ENCODE results near the gene SAMD1. TPM values are rescaled to one million over a fixed set of nuclear protein-coding genes. Genes with fewer than 3 reads are reported as not detected.

SAMD1 gene
- total and polyA plus RNA-seq, 2 of the 8 experiments (the other 6 are each of a cell fraction or from before 2014, with no cell fraction given) = 40.0 to 100 TPM

DNA sequence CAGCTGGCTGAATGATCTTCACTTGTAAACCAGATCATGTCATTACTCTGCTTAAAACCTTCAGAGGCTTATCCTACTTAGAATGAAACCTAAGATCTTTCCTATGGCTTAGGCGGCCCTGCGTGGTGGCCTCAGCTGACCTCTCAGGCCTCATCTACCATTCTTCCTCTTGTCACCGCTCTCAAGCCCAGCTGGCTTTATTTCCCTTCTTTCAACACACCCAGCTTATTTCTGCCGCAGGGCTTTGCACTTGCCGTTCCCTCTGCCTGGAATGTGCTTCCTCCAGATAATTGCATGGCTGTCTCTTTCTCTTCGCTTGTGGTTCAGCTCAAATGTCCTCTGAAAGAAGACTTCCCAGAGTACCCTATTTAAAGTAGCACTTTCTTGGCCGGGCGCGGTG, 49.4 kb upstream of the SAMD1 start:
- Histone ChIP-seq H3K18ac (ENCODE audit: extremely low read depth, low read length) (no peak overlapping the region), H4K8ac (ENCODE audit: extremely low read depth, insufficient read depth, low read length) (peak overlapping the region; percentile 60), H3K27me3 (replicated peaks in 1 of 4; ENCODE audit: control insufficient read depth in 3 of 4, extremely low read depth in 1 of 4, insufficient read depth in 3 of 4, low read length in 3 of 4) (no peaks in the 10 kb centered on the region), H3K23ac (ENCODE audit: insufficient read length) (no peak overlapping the region), H3K9me3 (ENCODE audit: insufficient read depth in 2 of 2, low read depth in 1 of 2, low read length in 1 of 2) (no peaks in the 10 kb centered on the region), H4K5ac (ENCODE audit: insufficient read length, low read depth, low read length) (no peak overlapping the region), H3K36me3 (ENCODE audit: control insufficient read depth in 2 of 4, insufficient read depth in 4 of 4, low read length in 3 of 4) (no peaks in the 10 kb centered on the region), H2AK5ac (ENCODE audit: low read depth, low read length) (no peak overlapping the region), H2BK5ac (ENCODE audit: low read depth, low read length) (no peak overlapping the region), H3K4me1 (replicated peaks in 1 of 4; ENCODE audit: control insufficient read depth in 3 of 4, insufficient read depth in 4 of 4, low read length in 3 of 4) (peaks cover 0 to 7% (median 3%) of the 10 kb centered on the region in 4 experiments; a peak in 5 of 7 replicates), H3K4me3 (ENCODE audit: extremely low read depth in 1 of 4, insufficient read depth in 2 of 4, low read depth in 3 of 4, low read length in 4 of 4) (no peak overlapping the region), H2AFZ (ENCODE audit: low read length) (no peak overlapping the region), H3K56ac (replicated peaks; ENCODE audit: insufficient read length, low read depth, low read length) (no peak overlapping the region), H2BK15ac (ENCODE audit: low read length) (no peak overlapping the region), H4K20me1 (replicated peaks in 1 of 2; ENCODE audit: control insufficient read depth in 1 of 2, insufficient read depth in 2 of 2, low read length in 2 of 2) (peaks cover 0 to 9% of the 10 kb centered on the region in 2 experiments), H3K79me2 (ENCODE audit: control insufficient read depth in 1 of 2, insufficient read depth in 2 of 2, low read length in 2 of 2) (peaks cover 0 to 8% of the 10 kb centered on the region in 2 experiments; a peak in 2 of 4 replicates), H3K14ac (ENCODE audit: insufficient read length) (no peak overlapping the region), H4K91ac (replicated peaks; ENCODE audit: insufficient read length, low read length) (no peak overlapping the region), H3K4me2 (ENCODE audit: insufficient read depth in 1 of 2, low read depth in 2 of 2, low read length in 2 of 2) (no peak overlapping the region), H3K79me1 (ENCODE audit: low read depth, low read length) (peaks cover 2% of the 10 kb centered on the region; the same call in 1 of the 2 replicates), H3K23me2 (ENCODE audit: low read depth, low read length) (peaks cover 4% of the 10 kb centered on the region; the same call in 1 of the 2 replicates), H3K4ac (replicated peaks; ENCODE audit: insufficient read length, low read depth, low read length) (no peak overlapping the region), H3K27ac (ENCODE audit: low read depth, low read length) (no peak overlapping the region), H2BK20ac (ENCODE audit: low read length) (no peak overlapping the region), H2BK120ac (replicated peaks; ENCODE audit: low read depth, low read length) (no peak overlapping the region), H2BK12ac (ENCODE audit: low read depth, low read length) (no peak overlapping the region), H3K9ac (replicated peaks in 1 of 4; ENCODE audit: extremely low read depth in 1 of 4, low read depth in 3 of 4, low read length in 3 of 4) (no peak overlapping the region)
- FAIRE-seq (no peak), DNase-seq (ENCODE audit: low read depth in 1 of 2, low spot score in 2 of 2) (no peak)
- 91% methylated on average over 9 of the region's 9 CpGs; no CpG with 5 or more reads in 1 of the 2 experiments for WGBS, 2 experiments (ENCODE audit: extremely low coverage in 1 of 2, insufficient coverage in 1 of 2, insufficient read length in 1 of 2, insufficient replicate concordance in 2 of 2, low coverage in 1 of 2, low lambda C conversion rate in 2 of 2, missing lambda C conversion rate in 1 of 2)
- ChIA-PET POLR2A (ENCODE audit: partially characterized antibody) (interaction anchor here (1.4 to 2.1 kb wide), 2 partner anchors 10 to 224 kb away, joined by 4 to 5 read pairs; no protein-coding TSS in a partner anchor), CTCF (ENCODE audit: partially characterized antibody) (interaction anchor here (0.6 to 2.2 kb wide), 9 partner anchors 8 to 211 kb away, joined by 3 to 8 read pairs (median 4); no protein-coding TSS in a partner anchor)
- TF ChIP-seq POLR2A (IDR thresholded peaks at IDR 0.05; ENCODE audit: control extremely low read depth in 1 of 2, low read depth in 2 of 2, low read length in 2 of 2) (no peak), CBX5 (IDR thresholded peaks at IDR 0.05; ENCODE audit: low read depth, low read length) (no peak), GABPA (IDR thresholded peaks at IDR 0.05; ENCODE audit: borderline replicate concordance, insufficient read depth, low read length) (no peak), RAD21 (IDR thresholded peaks at IDR 0.05 in 1 of 2, conservative IDR thresholded peaks at IDR 0.05 in 1 of 2; ENCODE audit: low read depth in 2 of 2, low read length in 2 of 2) (no peak), CHD1 (IDR thresholded peaks at IDR 0.05; ENCODE audit: low read depth, low read length) (no peak), FOSL1 (IDR thresholded peaks at IDR 0.05; ENCODE audit: insufficient read depth, low read depth, low read length) (no peak), USF2 (IDR thresholded peaks at IDR 0.05; ENCODE audit: low read length) (no peak), ATF2 (IDR thresholded peaks at IDR 0.05; ENCODE audit: low read length) (no peak), NRF1 (IDR thresholded peaks at IDR 0.05; ENCODE audit: low read depth, low read length) (no peak)
